ENCODE data around the gene SEMA4F. TPM values are rescaled to one million over a fixed set of nuclear protein-coding genes. Genes with fewer than 3 reads are reported as not detected.

SEMA4F gene
- total and polyA plus RNA-seq, 3 donors from 2014 or later = 9.1 to 14.3 (median 13.3) TPM

DNA sequence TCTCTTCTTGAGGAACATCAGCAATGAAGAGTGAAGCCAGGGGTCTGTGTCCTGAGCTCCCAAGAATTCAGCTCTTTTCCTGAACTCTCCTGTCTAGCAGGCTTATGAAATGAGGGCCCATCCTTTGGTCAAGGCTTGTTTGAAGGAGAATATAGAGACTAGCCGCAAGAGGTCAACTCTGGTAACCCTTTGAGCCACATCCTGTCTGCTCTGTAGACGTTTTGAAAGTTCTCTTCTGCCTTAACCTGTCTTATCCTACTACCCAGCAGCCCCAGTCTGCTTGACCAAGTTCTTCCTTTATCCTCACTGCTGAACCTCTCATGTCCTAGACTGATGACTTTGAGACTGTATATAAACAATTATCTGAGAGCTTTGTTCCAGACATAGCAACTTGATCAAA lies 5.4 kb downstream of the SEMA4F start:
- DNase-seq = no peak
- 68 to 78% methylated on average over 2 of the region's 2 CpGs for WGBS, 2 donors
- Histone ChIP-seq H3K36me3 (ENCODE audit: low read depth, missing control alignments) (no peaks in the 10 kb centered on the region), H3K4me1 (peaks cover 7% of the 10 kb centered on the region), H3K4me3 (no peak overlapping the region), H3K9me3 (no peaks in the 10 kb centered on the region), H3K27ac (no peak overlapping the region), H3K27me3 (no peaks in the 10 kb centered on the region)
- TF ChIP-seq, protein P1, sequence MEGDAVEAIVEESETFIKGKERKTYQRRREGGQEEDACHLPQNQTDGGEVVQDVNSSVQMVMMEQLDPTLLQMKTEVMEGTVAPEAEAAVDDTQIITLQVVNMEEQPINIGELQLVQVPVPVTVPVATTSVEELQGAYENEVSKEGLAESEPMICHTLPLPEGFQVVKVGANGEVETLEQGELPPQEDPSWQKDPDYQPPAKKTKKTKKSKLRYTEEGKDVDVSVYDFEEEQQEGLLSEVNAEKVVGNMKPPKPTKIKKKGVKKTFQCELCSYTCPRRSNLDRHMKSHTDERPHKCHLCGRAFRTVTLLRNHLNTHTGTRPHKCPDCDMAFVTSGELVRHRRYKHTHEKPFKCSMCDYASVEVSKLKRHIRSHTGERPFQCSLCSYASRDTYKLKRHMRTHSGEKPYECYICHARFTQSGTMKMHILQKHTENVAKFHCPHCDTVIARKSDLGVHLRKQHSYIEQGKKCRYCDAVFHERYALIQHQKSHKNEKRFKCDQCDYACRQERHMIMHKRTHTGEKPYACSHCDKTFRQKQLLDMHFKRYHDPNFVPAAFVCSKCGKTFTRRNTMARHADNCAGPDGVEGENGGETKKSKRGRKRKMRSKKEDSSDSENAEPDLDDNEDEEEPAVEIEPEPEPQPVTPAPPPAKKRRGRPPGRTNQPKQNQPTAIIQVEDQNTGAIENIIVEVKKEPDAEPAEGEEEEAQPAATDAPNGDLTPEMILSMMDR (IDR thresholded peaks at IDR 0.05) = no peak
- TF ChIP-seq POLR2A (IDR thresholded peaks at IDR 0.05) = no peak
- intact Hi-C loops (cut with DNase I; ENCODE audit: low total_unique reads) = no loop called here

DNA sequence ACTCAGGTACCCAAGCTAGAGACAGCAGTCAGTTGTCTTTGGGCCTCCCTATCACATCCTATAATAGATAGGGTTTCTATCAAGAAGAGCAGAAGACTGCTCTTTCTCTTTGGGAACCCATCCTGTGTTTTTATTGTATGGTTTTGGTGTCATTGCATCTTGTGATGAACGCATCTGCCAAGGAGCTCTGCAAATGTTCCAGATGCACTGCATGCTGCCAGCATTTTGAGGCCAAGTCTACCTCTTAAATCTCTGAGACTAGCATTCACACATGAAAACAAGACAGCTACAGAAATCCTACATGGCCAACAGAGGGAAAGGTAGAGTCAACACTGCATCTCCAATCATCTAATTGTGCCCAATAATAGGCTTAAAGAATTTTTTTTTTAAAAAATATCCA lies 14.0 kb downstream of the SEMA4F start:
- H3K36me3 ChIP-seq (ENCODE audit: low read depth, missing control alignments) = no peaks in the 10 kb centered on the region
- no peaks in the 10 kb centered on the region for H3K4me1 ChIP-seq
- no peak overlapping the region for H3K27ac ChIP-seq
- H3K27me3 ChIP-seq = no peaks in the 10 kb centered on the region
- no peak for DNase-seq
- no peak overlapping the region for H3K4me3 ChIP-seq
- WGBS, 2 donors = 81 to 88% methylated on average over 1 of the region's 1 CpG
- H3K9me3 ChIP-seq = no peaks in the 10 kb centered on the region
- intact Hi-C loops (cut with DNase I; ENCODE audit: low total_unique reads) = no loop called here
- no peak for TF ChIP-seq POLR2A (IDR thresholded peaks at IDR 0.05)
- TF ChIP-seq, protein P1 (IDR thresholded peaks at IDR 0.05) = no peak

DNA sequence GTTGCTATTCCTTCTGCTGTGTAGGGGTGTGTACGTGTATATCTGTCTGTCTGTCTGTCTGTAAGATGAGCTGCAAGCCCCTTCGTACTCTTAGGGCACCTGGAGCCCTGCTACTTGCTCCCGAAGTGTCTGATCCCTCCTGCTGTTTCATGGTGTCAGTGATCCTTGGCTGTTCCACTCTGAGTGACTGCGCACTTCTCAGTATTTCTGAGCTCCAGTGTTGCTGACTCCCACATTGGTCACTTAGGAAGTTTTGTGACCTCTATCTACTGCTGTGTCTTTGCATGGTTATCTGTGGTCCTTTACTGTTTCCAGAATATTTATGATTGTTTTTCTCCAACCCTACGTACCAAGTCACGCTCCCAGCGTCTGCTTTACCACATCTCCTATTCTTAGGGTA lies 16.2 kb downstream of the SEMA4F start:
- intact Hi-C loops (cut with DNase I; ENCODE audit: low total_unique reads) = no loop called here
- WGBS, 2 donors = 91 to 96% methylated on average over 7 of the region's 7 CpGs
- Histone ChIP-seq H3K27ac (no peak overlapping the region), H3K4me3 (no peak overlapping the region), H3K9me3 (no peaks in the 10 kb centered on the region), H3K4me1 (no peaks in the 10 kb centered on the region), H3K27me3 (no peaks in the 10 kb centered on the region), H3K36me3 (ENCODE audit: low read depth, missing control alignments) (no peaks in the 10 kb centered on the region)
- DNase-seq = no peak
- no peak for TF ChIP-seq POLR2A (IDR thresholded peaks at IDR 0.05)
- TF ChIP-seq, protein P1 (IDR thresholded peaks at IDR 0.05) = no peak

DNA sequence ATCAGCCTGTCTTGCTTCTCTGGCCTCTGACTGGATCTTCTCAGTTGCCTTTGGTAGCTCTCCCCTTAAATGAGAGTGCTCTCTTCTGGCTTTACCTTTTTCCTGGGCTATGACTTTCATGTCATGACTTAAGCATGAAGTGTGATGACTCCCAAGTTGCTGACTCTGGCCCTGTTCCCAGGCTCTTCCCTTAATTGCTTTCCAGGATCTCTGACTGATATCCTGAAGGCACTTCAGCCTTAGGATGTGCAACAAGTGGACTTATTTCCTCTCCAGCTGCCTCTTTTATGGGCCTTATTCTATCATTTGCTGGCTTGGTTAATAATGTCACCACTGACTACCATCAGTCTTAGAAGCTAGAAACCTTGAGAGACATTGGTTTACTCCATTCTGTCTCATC lies 17.4 kb downstream of the SEMA4F start:
- intact Hi-C loops (cut with DNase I; ENCODE audit: low total_unique reads) = no loop called here
- no peak overlapping the region for H3K4me3 ChIP-seq
- DNase-seq = no peak
- H3K9me3 ChIP-seq = no peaks in the 10 kb centered on the region
- no peak for TF ChIP-seq POLR2A (IDR thresholded peaks at IDR 0.05)
- TF ChIP-seq, protein P1 (IDR thresholded peaks at IDR 0.05) = no peak
- no peak overlapping the region for H3K27ac ChIP-seq
- H3K4me1 ChIP-seq = no peaks in the 10 kb centered on the region
- H3K27me3 ChIP-seq = no peaks in the 10 kb centered on the region
- H3K36me3 ChIP-seq (ENCODE audit: low read depth, missing control alignments) = no peaks in the 10 kb centered on the region

DNA sequence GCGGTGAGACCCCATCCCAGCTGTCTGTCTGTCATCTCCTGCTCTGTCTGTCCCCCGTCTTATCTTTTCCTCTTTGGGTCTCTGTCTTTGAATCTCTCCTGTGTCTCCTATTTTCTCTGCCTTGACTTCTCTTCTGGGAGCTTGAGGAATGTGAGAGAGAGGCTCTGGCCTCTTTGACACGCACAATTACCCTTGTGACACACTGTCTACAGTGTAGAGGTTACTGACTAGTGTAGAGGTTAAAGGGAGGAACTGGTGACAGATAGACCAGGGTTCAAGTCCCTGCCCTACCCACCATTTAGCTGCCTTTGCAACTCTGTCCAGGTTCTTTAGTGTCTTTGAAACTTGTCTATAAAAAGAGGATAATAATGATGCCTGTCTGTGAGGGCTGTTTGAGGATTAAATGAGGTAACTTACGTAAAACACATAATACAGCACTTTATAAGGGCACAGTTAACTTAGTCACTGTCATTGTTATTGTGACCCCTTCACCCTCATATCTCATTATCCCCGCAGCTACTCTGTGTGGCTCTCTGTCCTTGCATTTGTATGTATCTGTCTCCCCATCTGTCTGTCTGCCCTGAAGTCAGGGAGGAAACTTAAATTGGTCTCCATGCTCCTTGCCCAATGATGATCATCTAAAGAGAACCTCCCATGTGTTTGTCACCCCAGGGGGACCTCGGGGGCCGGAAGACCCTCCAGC lies 19.9 kb downstream of the SEMA4F start:
- WGBS, 2 donors = 88 to 89% methylated on average over 7 of the region's 7 CpGs
- Histone ChIP-seq H3K27ac (no peak overlapping the region), H3K4me1 (no peaks in the 10 kb centered on the region), H3K27me3 (no peaks in the 10 kb centered on the region), H3K9me3 (no peaks in the 10 kb centered on the region), H3K36me3 (ENCODE audit: low read depth, missing control alignments) (no peaks in the 10 kb centered on the region), H3K4me3 (no peak overlapping the region)
- TF ChIP-seq, protein P1 (IDR thresholded peaks at IDR 0.05) = no peak
- TF ChIP-seq POLR2A (IDR thresholded peaks at IDR 0.05) = no peak
- no peak for DNase-seq
- intact Hi-C loops (cut with DNase I; ENCODE audit: low total_unique reads) = no loop called here
